Ovary (tissue), 3 donors: ENCODE measurements around the gene PDCD7.

Experiments used
- EP300 ChIP-seq: sonication (generic); formaldehyde crosslinking; IDR thresholded peaks from one replicate; pipeline ENCODE4 v1.6.1; 2017; ENCODE audit warnings: antibody characterized with exemption
- TF ChIP-seq, protein P1 (sequence below), 3 donors: fragments of 450-650 bp in 2 of 3; fragments of 200-600 bp in 1 of 3; IDR thresholded peaks; one replicate each; pipeline versions ENCODE4 v1.5.1 to v1.8.0; 2016 to 2022; ENCODE audit warnings: antibody characterized with exemption in 3 of 3, mild to moderate bottlenecking in 1 of 3
- donor health status: DM: no; HTN: no; CAD: no.

DNA sequence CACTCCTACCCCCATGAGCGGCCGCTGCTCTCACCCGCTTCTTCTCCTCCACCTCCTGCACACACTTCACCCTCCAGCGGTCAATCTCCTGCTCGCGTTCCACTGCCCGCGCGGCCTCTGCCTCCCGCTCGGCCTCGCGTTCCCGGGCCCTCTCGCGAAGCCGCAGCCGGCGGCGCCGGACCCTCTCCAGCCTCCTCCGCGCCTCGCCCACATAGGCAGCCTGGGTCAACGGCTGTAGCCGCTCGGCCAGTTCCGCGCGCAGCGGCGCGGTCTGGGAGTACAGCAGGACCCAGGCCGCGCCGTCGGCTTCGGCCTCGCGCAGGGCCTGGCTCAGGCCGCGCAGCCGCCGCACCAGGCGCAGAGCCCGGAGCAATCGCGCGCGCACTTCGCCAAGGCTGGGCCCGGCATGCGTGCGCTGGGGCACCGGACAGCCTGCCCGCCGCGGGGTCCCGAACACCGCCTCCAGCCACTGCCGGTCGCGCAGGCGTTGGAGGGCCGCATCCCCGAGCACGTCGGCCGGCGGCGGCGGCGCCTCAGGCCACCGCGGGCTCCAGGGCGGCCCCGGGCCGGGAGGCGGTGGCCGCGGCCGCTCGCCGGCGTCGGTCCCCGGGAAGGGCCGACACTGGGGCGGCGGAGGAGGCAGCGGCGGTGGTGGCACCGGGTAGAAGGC is 595 bp downstream of the PDCD7 start:
- TF ChIP-seq, protein P1, sequence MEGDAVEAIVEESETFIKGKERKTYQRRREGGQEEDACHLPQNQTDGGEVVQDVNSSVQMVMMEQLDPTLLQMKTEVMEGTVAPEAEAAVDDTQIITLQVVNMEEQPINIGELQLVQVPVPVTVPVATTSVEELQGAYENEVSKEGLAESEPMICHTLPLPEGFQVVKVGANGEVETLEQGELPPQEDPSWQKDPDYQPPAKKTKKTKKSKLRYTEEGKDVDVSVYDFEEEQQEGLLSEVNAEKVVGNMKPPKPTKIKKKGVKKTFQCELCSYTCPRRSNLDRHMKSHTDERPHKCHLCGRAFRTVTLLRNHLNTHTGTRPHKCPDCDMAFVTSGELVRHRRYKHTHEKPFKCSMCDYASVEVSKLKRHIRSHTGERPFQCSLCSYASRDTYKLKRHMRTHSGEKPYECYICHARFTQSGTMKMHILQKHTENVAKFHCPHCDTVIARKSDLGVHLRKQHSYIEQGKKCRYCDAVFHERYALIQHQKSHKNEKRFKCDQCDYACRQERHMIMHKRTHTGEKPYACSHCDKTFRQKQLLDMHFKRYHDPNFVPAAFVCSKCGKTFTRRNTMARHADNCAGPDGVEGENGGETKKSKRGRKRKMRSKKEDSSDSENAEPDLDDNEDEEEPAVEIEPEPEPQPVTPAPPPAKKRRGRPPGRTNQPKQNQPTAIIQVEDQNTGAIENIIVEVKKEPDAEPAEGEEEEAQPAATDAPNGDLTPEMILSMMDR (IDR thresholded peaks at IDR 0.05): no peak
- no peak for TF ChIP-seq EP300
